GM12875 (cell line): ENCODE data around the gene CSN3.

Source experiments
- H3K4me3 ChIP-seq: one replicate; pipeline ENCODE4 v1.5.1; 2011; ENCODE audit warnings: low read depth, low read length, control low read depth
- TF ChIP-seq, protein P1 (sequence below): IDR thresholded peaks from 2 replicates; pipeline ENCODE4 v1.5.1; 2011; ENCODE audit warnings: low read depth, mild to moderate bottlenecking, control low read depth, inconsistent platforms, low read length, moderate library complexity, borderline replicate concordance; ENCODE audit not compliant: insufficient read depth

CSN3 gene

DNA sequence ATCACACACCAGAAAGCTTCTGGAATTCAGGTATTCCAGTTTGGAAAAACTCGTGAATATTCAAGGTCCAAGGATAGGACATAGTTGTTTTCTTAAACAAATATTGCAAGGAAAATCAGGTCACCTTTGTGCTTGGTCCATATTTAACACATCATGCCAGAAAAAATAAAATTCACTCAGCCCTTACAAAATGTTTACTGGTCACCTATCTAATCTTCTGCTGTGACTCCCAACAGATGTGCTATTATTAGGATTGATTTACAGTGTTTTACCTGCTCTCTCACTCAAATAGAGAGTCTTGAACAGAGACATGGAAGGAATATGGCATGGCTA lies 9.5 kb downstream of the CSN3 start:
- TF ChIP-seq, protein P1, sequence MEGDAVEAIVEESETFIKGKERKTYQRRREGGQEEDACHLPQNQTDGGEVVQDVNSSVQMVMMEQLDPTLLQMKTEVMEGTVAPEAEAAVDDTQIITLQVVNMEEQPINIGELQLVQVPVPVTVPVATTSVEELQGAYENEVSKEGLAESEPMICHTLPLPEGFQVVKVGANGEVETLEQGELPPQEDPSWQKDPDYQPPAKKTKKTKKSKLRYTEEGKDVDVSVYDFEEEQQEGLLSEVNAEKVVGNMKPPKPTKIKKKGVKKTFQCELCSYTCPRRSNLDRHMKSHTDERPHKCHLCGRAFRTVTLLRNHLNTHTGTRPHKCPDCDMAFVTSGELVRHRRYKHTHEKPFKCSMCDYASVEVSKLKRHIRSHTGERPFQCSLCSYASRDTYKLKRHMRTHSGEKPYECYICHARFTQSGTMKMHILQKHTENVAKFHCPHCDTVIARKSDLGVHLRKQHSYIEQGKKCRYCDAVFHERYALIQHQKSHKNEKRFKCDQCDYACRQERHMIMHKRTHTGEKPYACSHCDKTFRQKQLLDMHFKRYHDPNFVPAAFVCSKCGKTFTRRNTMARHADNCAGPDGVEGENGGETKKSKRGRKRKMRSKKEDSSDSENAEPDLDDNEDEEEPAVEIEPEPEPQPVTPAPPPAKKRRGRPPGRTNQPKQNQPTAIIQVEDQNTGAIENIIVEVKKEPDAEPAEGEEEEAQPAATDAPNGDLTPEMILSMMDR = no peak
- H3K4me3 ChIP-seq = no peak overlapping the region

DNA sequence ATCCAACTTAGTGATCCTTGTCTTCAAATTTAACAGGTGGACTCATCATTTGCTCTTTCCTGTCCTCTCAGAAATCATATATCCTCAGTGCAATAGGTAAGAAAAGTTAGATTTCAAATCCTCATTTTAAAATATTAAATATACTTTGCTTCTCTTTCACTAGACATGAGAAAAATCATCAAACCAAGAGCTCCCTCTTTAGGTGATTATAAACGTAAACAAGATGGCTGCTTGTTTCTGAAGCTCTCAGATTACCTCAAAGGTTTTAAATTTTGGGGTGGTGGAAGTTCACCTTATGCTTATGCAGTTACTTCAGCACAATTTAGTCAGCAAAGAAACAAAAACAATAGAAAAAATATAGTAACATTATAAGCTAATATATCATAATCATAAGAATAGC lies 27.3 kb downstream of the CSN3 start:
- no peak overlapping the region for H3K4me3 ChIP-seq
- TF ChIP-seq, protein P1 = no peak

DNA sequence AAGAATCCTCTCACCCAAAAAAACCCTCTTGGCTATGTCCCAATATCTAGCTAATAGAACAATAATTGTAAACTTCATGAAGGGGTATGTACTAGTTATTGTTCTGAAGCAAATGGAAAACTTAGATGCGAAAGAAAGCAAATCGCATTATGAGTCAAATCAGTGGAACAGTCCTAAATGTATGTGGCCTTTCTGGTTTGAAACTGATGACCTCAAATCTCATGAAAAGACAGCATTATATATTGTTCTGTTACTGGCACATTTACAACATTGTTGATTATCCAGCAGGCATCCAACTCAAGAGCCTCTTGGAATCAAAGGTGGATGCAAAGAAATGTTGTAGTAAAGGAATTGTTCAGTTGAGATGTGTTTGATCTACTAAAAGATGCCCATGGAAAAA lies 34.7 kb downstream of the CSN3 start:
- TF ChIP-seq, protein P1 = no peak
- H3K4me3 ChIP-seq = no peak overlapping the region

DNA sequence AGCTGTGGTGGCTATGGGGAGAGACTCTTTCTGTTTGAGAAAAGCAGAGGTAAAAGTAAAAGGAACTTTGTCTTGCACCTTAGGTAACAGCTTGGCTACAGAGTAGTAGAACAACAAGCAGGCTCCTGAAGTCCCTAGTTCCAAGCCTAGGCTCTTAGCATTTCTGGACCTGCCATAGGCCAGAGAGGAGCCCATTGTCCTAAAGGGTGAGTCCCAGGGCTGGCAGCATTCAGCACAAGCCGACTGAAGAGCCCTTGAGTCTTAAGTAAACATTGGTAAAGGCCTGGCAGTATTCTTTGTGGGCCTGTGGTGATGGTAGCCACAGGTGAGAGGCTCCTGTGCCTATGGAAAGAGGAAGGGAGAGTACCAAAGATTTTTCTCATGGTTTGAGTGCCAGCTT lies 38.2 kb downstream of the CSN3 start:
- H3K4me3 ChIP-seq = no peak overlapping the region
- TF ChIP-seq, protein P1 = no peak

DNA sequence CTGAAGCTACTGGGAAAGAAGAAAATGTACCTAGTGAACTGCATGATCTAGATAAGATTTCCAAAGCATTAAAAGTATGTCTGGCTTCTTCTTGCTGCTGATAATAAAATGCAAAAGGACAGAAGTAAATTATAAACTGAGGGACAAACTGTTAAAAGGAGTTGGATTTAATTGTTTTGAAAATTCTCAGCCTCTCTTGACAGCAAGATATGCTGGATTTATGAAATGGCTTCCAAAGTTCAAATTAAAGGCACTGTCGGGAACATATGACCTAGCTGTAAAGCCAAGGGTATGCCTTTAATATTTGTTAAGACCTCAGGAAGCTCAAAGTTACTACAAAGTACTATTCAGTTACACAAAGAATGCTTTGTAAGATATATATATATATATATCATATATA lies 46.3 kb downstream of the CSN3 start:
- no peak overlapping the region for H3K4me3 ChIP-seq
- TF ChIP-seq, protein P1 = no peak

DNA sequence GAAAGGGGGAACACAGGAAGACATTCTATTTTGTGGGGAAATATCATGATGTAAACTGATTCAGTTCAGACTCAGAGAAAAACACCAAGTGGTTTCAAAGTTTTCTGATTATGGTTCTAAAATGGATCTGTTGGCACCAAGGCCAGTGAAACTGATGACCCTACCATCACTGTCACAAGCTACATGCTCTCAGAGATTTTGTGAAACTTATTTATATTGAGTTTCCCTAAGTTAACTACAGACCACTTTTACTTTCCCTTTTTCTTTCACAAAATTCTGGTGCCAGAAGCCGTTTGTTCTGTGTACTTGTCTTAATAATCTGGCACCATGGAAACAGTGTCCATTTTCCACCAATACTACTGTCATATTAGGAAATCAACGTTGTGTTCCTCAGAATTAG lies 48.9 kb downstream of the CSN3 start:
- H3K4me3 ChIP-seq = no peak overlapping the region
- TF ChIP-seq, protein P1 = no peak

DNA sequence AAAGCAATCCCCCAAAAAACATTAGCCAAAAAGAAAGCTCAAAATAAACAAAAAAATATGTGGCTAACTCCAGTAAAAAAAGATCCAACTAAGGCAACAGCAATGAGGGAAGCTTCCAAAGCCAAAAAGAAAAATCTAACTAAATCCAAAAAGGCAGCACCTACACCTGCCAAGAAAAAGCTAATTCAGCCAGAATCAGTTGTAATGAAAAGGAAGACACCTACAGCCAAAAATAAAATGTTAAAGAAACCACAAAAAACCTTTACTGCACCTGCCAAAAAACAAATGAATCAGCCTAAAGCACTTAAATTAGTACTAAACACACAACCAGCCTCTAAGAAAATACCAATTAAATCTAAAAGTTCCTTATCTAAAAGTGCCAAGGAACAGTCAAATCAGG lies 55.2 kb downstream of the CSN3 start:
- no peak overlapping the region for H3K4me3 ChIP-seq
- TF ChIP-seq, protein P1 = no peak
